Measurements from ENCODE around the gene OPA1.

The OPA1 gene

GRCh38 chr3:193742628-193743027 lies 149.6 kb downstream of the OPA1 start:
- no peak for DNase-seq

GRCh38 chr3:193743702-193744047 lies 150.7 kb downstream of the OPA1 start:
- no peak for DNase-seq

- no peak for DNase-seq
Observed at GRCh38 chr3:193744048-193744821, 151.2 kb downstream of the OPA1 start.

GRCh38 chr3:193744822-193745684 lies 152.0 kb downstream of the OPA1 start:
- DNase-seq = no peak

- no peak for DNase-seq
Observed at GRCh38 chr3:193746832-193747231, 153.8 kb downstream of the OPA1 start.

All from C1 segment of cervical spinal cord (tissue), 14 donors.